IPS-18c (cell line): ENCODE data around the gene APH1B.
"Not testable (repeated sequence)": the region's sequence is repeated elsewhere in the genome, so short reads cannot be mapped to it uniquely, and the experiment has no call there.

Experiments used
- H3K4me3 ChIP-seq: 2 replicates; pipeline ENCODE4 v1.7.0; 2013; ENCODE audit warnings: low read depth, mild to moderate bottlenecking, low read length, moderate library complexity; ENCODE audit not compliant: insufficient read depth
- H3K9me3 ChIP-seq: one replicate; pipeline ENCODE4 v1.6.1; 2013; ENCODE audit warnings: mild to moderate bottlenecking, low read length, moderate library complexity; ENCODE audit not compliant: control insufficient read depth, insufficient read depth

Gene APH1B

GRCh38 chr15:63277038-63277892, at the start of gene APH1B:
Gene APH1B (plus strand): TSS chr15:63277605. CDS start chr15:63277624, 19 bp downstream.
- H3K9me3 ChIP-seq = no peaks in the 10 kb centered on the region
- peak within 1 kb of the TSS; percentile 80 for H3K4me3 ChIP-seq

GRCh38 chr15:63227689-63228088, 49.7 kb upstream of the APH1B start:
- H3K4me3 ChIP-seq = no peak overlapping the region
- no peaks in the 10 kb centered on the region for H3K9me3 ChIP-seq

- H3K4me3 ChIP-seq = no peak overlapping the region
- no peaks in the 10 kb centered on the region for H3K9me3 ChIP-seq
Measured at GRCh38 chr15:63231206-63231605, 46.2 kb upstream of the APH1B start.

- Histone ChIP-seq H3K9me3 (no peaks in the 10 kb centered on the region), H3K4me3 (no peak overlapping the region)
Measured at GRCh38 chr15:63231706-63232105, 45.7 kb upstream of the APH1B start.

GRCh38 chr15:63232405-63232804, 45.0 kb upstream of the APH1B start:
- Histone ChIP-seq H3K9me3 (no peaks in the 10 kb centered on the region), H3K4me3 (no peak overlapping the region)

- H3K4me3 ChIP-seq = no peak overlapping the region
- H3K9me3 ChIP-seq = no peaks in the 10 kb centered on the region
Measured at GRCh38 chr15:63232943-63233342, 44.5 kb upstream of the APH1B start.

GRCh38 chr15:63233667-63234423, 43.6 kb upstream of the APH1B start:
- Histone ChIP-seq H3K4me3 (no peak overlapping the region), H3K9me3 (no peaks in the 10 kb centered on the region)

- Histone ChIP-seq H3K9me3 (no peaks in the 10 kb centered on the region), H3K4me3 (no peak overlapping the region)
Measured at GRCh38 chr15:63234451-63234870, 42.9 kb upstream of the APH1B start.

GRCh38 chr15:63236272-63236671, 41.1 kb upstream of the APH1B start:
- no peak overlapping the region for H3K4me3 ChIP-seq
- H3K9me3 ChIP-seq = no peaks in the 10 kb centered on the region

GRCh38 chr15:63237086-63237485, 40.3 kb upstream of the APH1B start:
- H3K4me3 ChIP-seq, H3K9me3 ChIP-seq: not testable (repeated sequence)

- H3K9me3 ChIP-seq = no peaks in the 10 kb centered on the region
Measured at GRCh38 chr15:63238171-63238570, 39.2 kb upstream of the APH1B start.

GRCh38 chr15:63238796-63239195, 38.6 kb upstream of the APH1B start:
- H3K9me3 ChIP-seq = no peaks in the 10 kb centered on the region

More at GRCh38 chr15:63238171-63238570, 39.2 kb upstream of the APH1B start:
- H3K4me3 ChIP-seq = no peak overlapping the region

GRCh38 chr15:63240109-63240508, 37.3 kb upstream of the APH1B start:
- Histone ChIP-seq H3K4me3 (no peak overlapping the region), H3K9me3 (no peaks in the 10 kb centered on the region)

More at GRCh38 chr15:63238796-63239195, 38.6 kb upstream of the APH1B start:
- no peak overlapping the region for H3K4me3 ChIP-seq

GRCh38 chr15:63241316-63241715, 36.1 kb upstream of the APH1B start:
- H3K9me3 ChIP-seq = no peaks in the 10 kb centered on the region
- H3K4me3 ChIP-seq = no peak overlapping the region

GRCh38 chr15:63243101-63243500, 34.3 kb upstream of the APH1B start:
- Histone ChIP-seq H3K9me3 (no peaks in the 10 kb centered on the region), H3K4me3 (no peak overlapping the region)

GRCh38 chr15:63243776-63244175, 33.6 kb upstream of the APH1B start:
- Histone ChIP-seq H3K9me3 (no peaks in the 10 kb centered on the region), H3K4me3 (no peak overlapping the region)

- Histone ChIP-seq H3K4me3 (no peak overlapping the region), H3K9me3 (no peaks in the 10 kb centered on the region)
Measured at GRCh38 chr15:63244399-63244798, 33.0 kb upstream of the APH1B start.
